ENCODE data around the gene ZFYVE19.

ZFYVE19 gene

DNA sequence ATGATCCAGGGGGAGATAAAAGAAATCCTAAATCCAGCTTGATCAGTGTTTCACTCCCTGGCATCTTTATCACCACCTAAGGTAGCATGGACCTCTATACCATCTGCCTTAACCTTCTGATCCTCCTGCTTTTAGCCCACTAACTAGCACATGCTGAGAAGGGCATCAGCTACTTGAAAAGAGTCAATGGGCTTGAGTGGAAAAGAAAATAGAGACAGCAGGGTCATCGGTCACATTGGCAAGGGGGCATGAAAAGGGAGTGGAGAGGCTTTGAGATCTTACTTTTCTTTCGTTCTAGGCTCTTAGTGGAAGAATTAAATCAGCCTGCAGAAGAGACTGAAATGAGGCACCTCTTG lies 239 bp upstream of the ZFYVE19 start:
- Histone ChIP-seq H3K79me2 (ENCODE audit: control insufficient read depth, insufficient read depth, low read length) (no peaks in the 10 kb centered on the region), H2BK5ac (ENCODE audit: low read length) (no peak overlapping the region), H3K27me3 (ENCODE audit: insufficient read depth, low read length, poor library complexity) (no peaks in the 10 kb centered on the region), H3K27ac (ENCODE audit: low read depth, low read length) (no peak overlapping the region), H2BK120ac (ENCODE audit: low read depth, low read length) (no peak overlapping the region), H3K4me1 (ENCODE audit: control insufficient read depth, low read depth, low read length) (no peaks in the 10 kb centered on the region), H3K18ac (ENCODE audit: low read length) (no peak overlapping the region), H3K36me3 (ENCODE audit: control insufficient read depth, insufficient read depth, low read length) (no peaks in the 10 kb centered on the region), H3K56ac (ENCODE audit: low read length) (peak overlapping the region; percentile 98), H3K9ac (ENCODE audit: low read length) (peak overlapping the region; percentile 84), H4K8ac (ENCODE audit: low read depth, low read length) (no peak overlapping the region), H3K23ac (ENCODE audit: low read length) (no peak overlapping the region), H3K79me1 (ENCODE audit: low read length) (no peaks in the 10 kb centered on the region), H3K4me3 (ENCODE audit: low read length) (no peak overlapping the region), H2BK15ac (replicated peaks; ENCODE audit: low read depth) (no peak overlapping the region), H2AK5ac (ENCODE audit: low read length) (no peak overlapping the region), H4K5ac (ENCODE audit: low read length) (no peak overlapping the region), H3K4me2 (ENCODE audit: low read length) (peak overlapping the region; percentile 27), H3K4ac (ENCODE audit: low read depth, low read length) (no peak overlapping the region)
- no peak for DNase-seq
- WGBS (ENCODE audit: extremely low coverage, insufficient coverage, low lambda C conversion rate): no CpG with 5 or more reads among the region's 2 CpGs

DNA sequence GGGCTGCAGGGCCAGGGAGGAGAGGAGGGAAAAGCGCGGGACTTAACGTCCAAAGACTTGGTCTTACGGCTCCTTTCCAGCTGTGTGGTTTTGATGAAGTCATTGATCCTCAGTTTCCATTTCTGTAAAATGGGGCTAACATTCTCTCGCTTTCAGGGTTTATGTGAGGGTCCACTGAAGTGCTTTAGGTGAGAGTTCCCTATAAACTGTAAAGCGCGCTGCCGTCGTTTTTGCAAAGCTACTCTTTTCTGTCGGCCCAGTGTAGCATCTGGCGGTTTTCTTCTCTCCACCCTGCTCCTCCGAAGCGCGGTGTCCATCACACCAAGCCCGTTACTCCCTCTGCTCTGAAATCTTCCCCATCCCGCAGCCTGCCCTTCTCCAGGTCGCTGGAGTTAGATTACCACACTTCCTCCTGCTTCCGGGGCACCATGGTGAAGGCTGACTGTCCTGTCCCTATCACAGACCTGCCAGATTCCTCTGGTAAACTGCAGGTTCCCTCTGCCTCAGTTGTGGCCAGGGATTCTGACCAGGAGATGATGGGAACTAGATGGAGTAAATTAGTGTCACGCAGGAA lies 1.1 kb downstream of the ZFYVE19 start:
- Histone ChIP-seq H3K23ac (ENCODE audit: low read length) (no peak overlapping the region), H2BK5ac (ENCODE audit: low read length) (no peak overlapping the region), H3K27ac (ENCODE audit: low read depth, low read length) (no peak overlapping the region), H2AK5ac (ENCODE audit: low read length) (no peak overlapping the region), H3K18ac (ENCODE audit: low read length) (no peak overlapping the region), H2BK15ac (replicated peaks; ENCODE audit: low read depth) (no peak overlapping the region), H3K4me3 (ENCODE audit: low read length) (peak overlapping the region; percentile 61), H2BK120ac (ENCODE audit: low read depth, low read length) (no peak overlapping the region), H4K5ac (ENCODE audit: low read length) (no peak overlapping the region), H3K4me1 (ENCODE audit: control insufficient read depth, low read depth, low read length) (no peaks in the 10 kb centered on the region), H4K8ac (ENCODE audit: low read depth, low read length) (no peak overlapping the region), H3K79me2 (ENCODE audit: control insufficient read depth, insufficient read depth, low read length) (no peaks in the 10 kb centered on the region), H3K56ac (ENCODE audit: low read length) (peak overlapping the region; percentile 93), H3K79me1 (ENCODE audit: low read length) (no peaks in the 10 kb centered on the region), H3K4ac (ENCODE audit: low read depth, low read length) (no peak overlapping the region), H3K36me3 (ENCODE audit: control insufficient read depth, insufficient read depth, low read length) (no peaks in the 10 kb centered on the region), H3K9ac (ENCODE audit: low read length) (peak overlapping the region; percentile 81), H3K4me2 (ENCODE audit: low read length) (peak overlapping the region; percentile 84), H3K27me3 (ENCODE audit: insufficient read depth, low read length, poor library complexity) (no peaks in the 10 kb centered on the region)
- no peak for DNase-seq
- WGBS (ENCODE audit: extremely low coverage, insufficient coverage, low lambda C conversion rate): no CpG with 5 or more reads among the region's 19 CpGs

- Histone ChIP-seq H2BK15ac (replicated peaks; ENCODE audit: low read depth) (no peak overlapping the region), H4K8ac (ENCODE audit: low read depth, low read length) (no peak overlapping the region), H2BK5ac (ENCODE audit: low read length) (no peak overlapping the region), H3K56ac (ENCODE audit: low read length) (no peak overlapping the region), H3K4me2 (ENCODE audit: low read length) (no peak overlapping the region), H2BK120ac (ENCODE audit: low read depth, low read length) (no peak overlapping the region), H3K18ac (ENCODE audit: low read length) (no peak overlapping the region), H2AK5ac (ENCODE audit: low read length) (no peak overlapping the region), H3K36me3 (ENCODE audit: control insufficient read depth, insufficient read depth, low read length) (no peaks in the 10 kb centered on the region), H3K23ac (ENCODE audit: low read length) (no peak overlapping the region), H3K27ac (ENCODE audit: low read depth, low read length) (no peak overlapping the region), H3K9ac (ENCODE audit: low read length) (peak overlapping the region; percentile 9), H3K4ac (ENCODE audit: low read depth, low read length) (no peak overlapping the region), H3K27me3 (ENCODE audit: insufficient read depth, low read length, poor library complexity) (no peaks in the 10 kb centered on the region), H3K4me1 (ENCODE audit: control insufficient read depth, low read depth, low read length) (no peaks in the 10 kb centered on the region), H3K79me1 (ENCODE audit: low read length) (no peaks in the 10 kb centered on the region), H3K4me3 (ENCODE audit: low read length) (no peak overlapping the region), H3K79me2 (ENCODE audit: control insufficient read depth, insufficient read depth, low read length) (no peaks in the 10 kb centered on the region), H4K5ac (ENCODE audit: low read length) (no peak overlapping the region)
- no CpG with 5 or more reads among the region's 8 CpGs for WGBS (ENCODE audit: extremely low coverage, insufficient coverage, low lambda C conversion rate)
- no peak for DNase-seq
Measured at GRCh38 chr15:40808861-40809450, 2.1 kb downstream of the ZFYVE19 start.

- Histone ChIP-seq H3K18ac (ENCODE audit: low read length) (no peak overlapping the region), H3K56ac (ENCODE audit: low read length) (no peak overlapping the region), H3K23ac (ENCODE audit: low read length) (no peak overlapping the region), H3K4me2 (ENCODE audit: low read length) (no peak overlapping the region), H3K27me3 (ENCODE audit: insufficient read depth, low read length, poor library complexity) (no peaks in the 10 kb centered on the region), H3K4me1 (ENCODE audit: control insufficient read depth, low read depth, low read length) (no peaks in the 10 kb centered on the region), H4K8ac (ENCODE audit: low read depth, low read length) (no peak overlapping the region), H4K5ac (ENCODE audit: low read length) (no peak overlapping the region), H2BK15ac (replicated peaks; ENCODE audit: low read depth) (no peak overlapping the region), H3K4ac (ENCODE audit: low read depth, low read length) (no peak overlapping the region), H2AK5ac (ENCODE audit: low read length) (no peak overlapping the region), H2BK5ac (ENCODE audit: low read length) (no peak overlapping the region), H3K36me3 (ENCODE audit: control insufficient read depth, insufficient read depth, low read length) (peaks cover 2% of the 10 kb centered on the region), H3K4me3 (ENCODE audit: low read length) (no peak overlapping the region), H3K9ac (ENCODE audit: low read length) (no peak overlapping the region), H3K79me1 (ENCODE audit: low read length) (no peaks in the 10 kb centered on the region), H2BK120ac (ENCODE audit: low read depth, low read length) (no peak overlapping the region), H3K79me2 (ENCODE audit: control insufficient read depth, insufficient read depth, low read length) (no peaks in the 10 kb centered on the region), H3K27ac (ENCODE audit: low read depth, low read length) (no peak overlapping the region)
- no peak for DNase-seq
- WGBS (ENCODE audit: extremely low coverage, insufficient coverage, low lambda C conversion rate): no CpG with 5 or more reads among the region's 12 CpGs
Measured at GRCh38 chr15:40812721-40813425, 6.0 kb downstream of the ZFYVE19 start.

DNA sequence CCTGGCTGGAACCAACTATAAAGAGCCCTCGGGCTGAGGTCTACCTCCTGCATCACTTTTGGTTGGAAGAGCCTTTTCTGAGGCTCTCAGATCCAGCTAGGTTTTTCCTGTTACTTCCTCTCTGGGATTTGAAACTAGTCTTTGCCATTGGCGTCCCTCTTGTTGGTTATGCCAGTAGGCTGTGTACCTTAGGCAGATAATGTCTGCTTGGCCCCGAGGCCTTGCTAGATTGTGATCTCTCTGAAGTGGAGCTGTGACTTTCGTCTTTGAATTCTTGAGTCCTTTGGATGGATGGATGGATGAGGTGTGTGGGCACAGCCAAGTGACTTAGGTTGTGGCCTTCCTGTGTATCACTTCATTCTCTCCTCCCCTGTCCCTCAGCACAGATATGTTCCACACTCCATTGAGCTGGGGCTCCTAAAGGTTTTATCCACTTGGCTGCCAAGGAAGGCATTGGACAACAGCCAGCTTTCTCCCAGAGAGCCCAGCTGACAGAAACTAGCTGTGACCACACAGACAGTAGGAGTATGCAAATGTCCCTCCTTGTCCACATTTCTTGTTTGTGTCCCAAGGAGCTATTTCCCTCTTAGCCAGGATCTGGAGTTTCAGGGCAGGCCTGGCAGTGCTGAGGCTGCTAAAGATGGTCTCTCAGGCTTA lies 8.3 kb downstream of the ZFYVE19 start:
- Histone ChIP-seq H3K79me1 (ENCODE audit: low read length) (no peaks in the 10 kb centered on the region), H2BK120ac (ENCODE audit: low read depth, low read length) (no peak overlapping the region), H3K4ac (ENCODE audit: low read depth, low read length) (no peak overlapping the region), H3K23ac (ENCODE audit: low read length) (no peak overlapping the region), H3K4me3 (ENCODE audit: low read length) (no peak overlapping the region), H3K79me2 (ENCODE audit: control insufficient read depth, insufficient read depth, low read length) (no peaks in the 10 kb centered on the region), H3K36me3 (ENCODE audit: control insufficient read depth, insufficient read depth, low read length) (peaks cover 2% of the 10 kb centered on the region), H3K18ac (ENCODE audit: low read length) (no peak overlapping the region), H3K27me3 (ENCODE audit: insufficient read depth, low read length, poor library complexity) (no peaks in the 10 kb centered on the region), H2BK15ac (replicated peaks; ENCODE audit: low read depth) (no peak overlapping the region), H3K56ac (ENCODE audit: low read length) (no peak overlapping the region), H3K4me1 (ENCODE audit: control insufficient read depth, low read depth, low read length) (no peaks in the 10 kb centered on the region), H3K9ac (ENCODE audit: low read length) (no peak overlapping the region), H2AK5ac (ENCODE audit: low read length) (no peak overlapping the region), H2BK5ac (ENCODE audit: low read length) (no peak overlapping the region), H3K27ac (ENCODE audit: low read depth, low read length) (no peak overlapping the region), H3K4me2 (ENCODE audit: low read length) (no peak overlapping the region), H4K8ac (ENCODE audit: low read depth, low read length) (no peak overlapping the region), H4K5ac (ENCODE audit: low read length) (no peak overlapping the region)
- DNase-seq: no peak
- no CpG with 5 or more reads among the region's 4 CpGs for WGBS (ENCODE audit: extremely low coverage, insufficient coverage, low lambda C conversion rate)
